Left ventricle myocardium inferior (tissue), 1 donor: ENCODE measurements around the gene GPHA2. TPM values are rescaled to one million over a fixed set of nuclear protein-coding genes. Genes with fewer than 3 reads are reported as not detected.

Source experiments
- DNase-seq: peaks from one replicate; pipeline ENCODE4 v3.0.0-alpha.2; 2020
- H3K27ac ChIP-seq: fragments of 200-600 bp; replicated peaks from 2 replicates; pipeline ENCODE4 v1.8.0; 2021
- H3K27me3 ChIP-seq: fragments of 200-600 bp; 2 replicates; pipeline ENCODE4 v1.8.0; 2021; ENCODE audit warnings: low read depth
- H3K36me3 ChIP-seq: fragments of 200-600 bp; 2 replicates; pipeline ENCODE4 v1.8.0; 2021
- H3K4me1 ChIP-seq: fragments of 200-600 bp; 2 replicates; pipeline ENCODE4 v1.8.0; 2021
- H3K4me3 ChIP-seq: fragments of 200-600 bp; 2 replicates; pipeline ENCODE4 v1.8.0; 2021; ENCODE audit warnings: mild to moderate bottlenecking, moderate library complexity
- H3K9me3 ChIP-seq: fragments of 200-600 bp; replicated peaks from 2 replicates; pipeline ENCODE4 v1.8.0; 2021
- intact Hi-C: fragments of 100-400 bp; cut with micrococcal nuclease; formaldehyde crosslinking; loops from one replicate; pipeline ENCODE4 v1.11.0; 2022
- total RNA-seq: library from RNA; stranded (reverse); fragmentation: NEBNext Ultra II Directional; extraction: Animal tissue kit (Norgen Biotek cat#: 25700); gene quantifications from one replicate; pipeline ENCODE4 v1.2.1, GENCODE V29; 2021
- TF ChIP-seq, protein P1 (sequence below): fragments of 200-600 bp; IDR thresholded peaks from 2 replicates; pipeline ENCODE4 v1.8.0; 2021; ENCODE audit warnings: antibody characterized with exemption, mild to moderate bottlenecking, borderline replicate concordance
- donor health status: DM: no; HTN: yes; CAD: no; lungs with severe emphysema.

Gene GPHA2
- total RNA-seq, 1 donor from 2014 or later = not detected

DNA sequence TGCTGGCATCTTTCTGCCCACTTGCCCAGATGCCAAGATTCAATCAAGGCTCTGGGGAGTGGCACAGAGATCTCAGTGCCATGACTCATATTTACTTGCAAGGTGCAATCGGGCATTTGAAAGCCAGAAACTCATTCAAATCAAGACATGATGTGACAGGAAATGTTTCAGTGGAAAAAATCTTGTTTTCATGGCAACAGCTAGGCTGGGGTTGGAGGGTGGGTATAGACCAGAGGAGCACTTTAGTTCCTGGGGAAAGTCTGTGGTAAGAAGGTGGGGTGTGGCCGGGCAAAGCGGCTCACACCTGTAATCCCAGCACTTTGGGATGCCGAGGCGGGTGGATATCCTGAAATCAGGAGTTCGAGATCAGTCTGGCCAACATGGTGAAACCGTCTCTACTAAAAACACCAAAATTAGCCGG is 35.0 kb upstream of the GPHA2 start:
- Histone ChIP-seq H3K4me3 (no peak overlapping the region), H3K36me3 (no peaks in the 10 kb centered on the region), H3K27me3 (peaks cover 4% of the 10 kb centered on the region), H3K4me1 (peaks cover 15% of the 10 kb centered on the region), H3K27ac (no peak overlapping the region), H3K9me3 (no peaks in the 10 kb centered on the region)
- TF ChIP-seq, protein P1, sequence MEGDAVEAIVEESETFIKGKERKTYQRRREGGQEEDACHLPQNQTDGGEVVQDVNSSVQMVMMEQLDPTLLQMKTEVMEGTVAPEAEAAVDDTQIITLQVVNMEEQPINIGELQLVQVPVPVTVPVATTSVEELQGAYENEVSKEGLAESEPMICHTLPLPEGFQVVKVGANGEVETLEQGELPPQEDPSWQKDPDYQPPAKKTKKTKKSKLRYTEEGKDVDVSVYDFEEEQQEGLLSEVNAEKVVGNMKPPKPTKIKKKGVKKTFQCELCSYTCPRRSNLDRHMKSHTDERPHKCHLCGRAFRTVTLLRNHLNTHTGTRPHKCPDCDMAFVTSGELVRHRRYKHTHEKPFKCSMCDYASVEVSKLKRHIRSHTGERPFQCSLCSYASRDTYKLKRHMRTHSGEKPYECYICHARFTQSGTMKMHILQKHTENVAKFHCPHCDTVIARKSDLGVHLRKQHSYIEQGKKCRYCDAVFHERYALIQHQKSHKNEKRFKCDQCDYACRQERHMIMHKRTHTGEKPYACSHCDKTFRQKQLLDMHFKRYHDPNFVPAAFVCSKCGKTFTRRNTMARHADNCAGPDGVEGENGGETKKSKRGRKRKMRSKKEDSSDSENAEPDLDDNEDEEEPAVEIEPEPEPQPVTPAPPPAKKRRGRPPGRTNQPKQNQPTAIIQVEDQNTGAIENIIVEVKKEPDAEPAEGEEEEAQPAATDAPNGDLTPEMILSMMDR = no peak
- no peak for DNase-seq
- intact Hi-C loops = no loop called here

DNA sequence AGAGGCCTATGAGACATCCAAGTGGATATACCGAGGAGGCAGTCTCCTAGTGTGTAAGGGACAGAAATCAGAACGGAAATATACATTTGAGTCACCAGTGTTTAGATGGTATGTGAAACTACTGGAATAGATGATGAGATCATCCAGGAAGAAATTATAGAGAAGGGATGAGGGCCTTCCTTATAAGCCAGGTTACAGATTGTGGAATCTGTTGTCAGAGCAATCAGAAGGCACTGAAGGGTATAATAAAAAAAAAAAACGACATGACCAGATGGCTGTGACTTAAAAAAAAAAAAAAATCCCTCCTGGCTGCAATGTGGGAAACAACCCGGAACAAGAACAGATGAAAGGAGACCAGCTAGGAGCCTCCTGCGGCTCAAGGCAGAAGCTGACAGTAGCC is 33.5 kb upstream of the GPHA2 start:
- Histone ChIP-seq H3K27ac (no peak overlapping the region), H3K4me3 (no peak overlapping the region), H3K4me1 (peaks cover 15% of the 10 kb centered on the region), H3K36me3 (no peaks in the 10 kb centered on the region), H3K27me3 (no peaks in the 10 kb centered on the region), H3K9me3 (no peaks in the 10 kb centered on the region)
- intact Hi-C loops = no loop called here
- TF ChIP-seq, protein P1 = no peak
- no peak for DNase-seq

DNA sequence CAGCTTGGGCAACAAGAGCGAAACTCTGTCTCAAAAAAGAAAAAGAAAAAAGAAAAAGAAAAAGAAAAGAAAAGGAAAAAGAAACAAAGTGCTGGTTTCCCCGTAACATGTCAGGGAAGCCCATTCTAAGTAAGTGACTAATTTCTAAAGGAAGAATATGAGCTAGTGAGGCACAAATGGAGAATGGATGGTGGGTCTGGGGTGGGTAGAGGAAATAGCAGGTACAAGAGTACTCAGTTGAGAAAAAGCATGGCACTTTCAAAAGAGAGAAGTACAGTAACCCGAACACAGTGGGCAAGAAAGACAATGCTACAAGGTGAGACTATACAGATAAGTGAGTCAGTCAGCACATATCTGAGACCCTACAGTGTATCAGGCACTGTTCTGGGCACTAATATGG is 31.7 kb upstream of the GPHA2 start:
- TF ChIP-seq, protein P1 = no peak
- intact Hi-C loops = no loop called here
- H3K4me1 ChIP-seq = peaks cover 11% of the 10 kb centered on the region
- H3K9me3 ChIP-seq = no peaks in the 10 kb centered on the region
- DNase-seq = no peak
- no peak overlapping the region for H3K27ac ChIP-seq
- no peak overlapping the region for H3K4me3 ChIP-seq
- H3K27me3 ChIP-seq = no peaks in the 10 kb centered on the region
- no peaks in the 10 kb centered on the region for H3K36me3 ChIP-seq

DNA sequence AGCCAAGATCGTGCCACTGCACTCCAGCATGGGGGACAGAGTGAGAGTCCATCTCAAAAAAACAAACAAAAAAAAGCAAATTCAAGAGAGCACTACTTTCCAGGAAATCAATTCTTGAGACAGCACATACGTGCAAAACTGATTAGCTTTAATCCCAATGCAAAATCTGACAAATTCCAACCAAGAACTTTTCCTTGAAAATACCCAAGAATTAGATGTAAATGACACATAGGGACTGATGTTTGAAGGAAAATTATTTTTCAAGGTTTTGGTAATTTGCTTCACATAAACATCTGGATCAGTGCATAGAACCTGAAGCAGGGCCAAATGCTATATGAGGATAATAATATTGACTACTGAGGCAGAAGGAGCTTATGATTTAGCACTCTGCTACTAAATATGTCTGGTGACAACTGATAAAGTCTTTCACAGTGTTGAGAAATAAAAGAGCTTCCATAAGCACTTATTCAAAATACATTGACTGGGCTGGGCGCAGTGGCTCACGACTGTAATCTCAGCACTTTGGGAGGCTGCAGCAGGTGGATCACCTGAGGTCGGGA is 27.5 kb upstream of the GPHA2 start:
- no peaks in the 10 kb centered on the region for H3K36me3 ChIP-seq
- no peak for DNase-seq
- intact Hi-C loops = no loop called here
- H3K27ac ChIP-seq = no peak overlapping the region
- no peak overlapping the region for H3K4me3 ChIP-seq
- TF ChIP-seq, protein P1 = no peak
- no peaks in the 10 kb centered on the region for H3K9me3 ChIP-seq
- no peaks in the 10 kb centered on the region for H3K4me1 ChIP-seq
- peaks cover 8% of the 10 kb centered on the region for H3K27me3 ChIP-seq

DNA sequence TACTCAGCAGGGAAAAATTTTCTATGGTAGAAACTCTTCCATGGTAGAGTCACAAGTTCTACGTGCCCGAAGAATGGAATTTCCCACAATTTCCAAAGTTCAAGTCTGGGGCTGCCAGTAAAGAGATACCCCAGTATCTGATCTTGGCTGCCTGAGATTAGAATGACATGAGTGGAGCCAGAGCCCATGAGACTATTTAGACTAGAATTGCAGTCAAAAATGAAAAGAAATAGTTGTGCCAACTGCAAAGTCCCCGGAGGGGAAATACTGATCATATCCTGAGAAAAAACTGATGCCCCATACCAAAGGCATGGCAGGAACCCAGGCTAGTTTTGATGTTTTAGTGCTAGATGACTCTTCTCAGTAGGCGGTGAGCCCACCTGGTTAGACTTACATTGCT is 25.0 kb upstream of the GPHA2 start:
- peaks cover 29% of the 10 kb centered on the region for H3K27me3 ChIP-seq
- DNase-seq = no peak
- H3K4me1 ChIP-seq = no peaks in the 10 kb centered on the region
- intact Hi-C loops = no loop called here
- no peak overlapping the region for H3K4me3 ChIP-seq
- H3K27ac ChIP-seq = no peak overlapping the region
- TF ChIP-seq, protein P1 = no peak
- no peaks in the 10 kb centered on the region for H3K9me3 ChIP-seq
- H3K36me3 ChIP-seq = no peaks in the 10 kb centered on the region
